IMR-90 (cell line): ENCODE results near the gene GGTA1. TPM values are rescaled to one million over a fixed set of nuclear protein-coding genes. Genes with fewer than 3 reads are reported as not detected.
A peak's percentile ranks its signal among the peaks of the same experiment; 100 is the strongest.

Experiments used
- ATAC-seq: fragments of 200-7000 bp; cut with Tn5 transposase; 2 replicates; pipeline ENCODE4 v1.9.1; 2020; ENCODE audit warnings: low read depth, mild to moderate bottlenecking, moderate library complexity
- Bru-seq: library from RNA; stranded (reverse); fragments of 400-500 nt; gene quantifications from one replicate; lab custom pipeline; 2021; lab: Mats Ljungman, UMichigan
- BruChase-seq, 2 experiments: library from RNA; stranded (reverse); fragments of 400-500 nt; gene quantifications; one replicate each; lab custom pipeline; 2021; lab: Mats Ljungman, UMichigan
- BruUV-seq: library from RNA; stranded (reverse); fragments of 400-500 nt; replicated peaks from 2 replicates; lab custom pipeline; 2021; lab: Mats Ljungman, UMichigan
- CTCF ChIA-PET: fragments of 300-600 bp; formaldehyde crosslinking; extraction: SDS; loops from one replicate; lab custom pipeline; 2021; ENCODE audit warnings: antibody characterized with exemption; lab: Yijun Ruan, JAX
- POLR2A ChIA-PET: fragments of 300-600 bp; sonication (Branson Sonifier 250); formaldehyde crosslinking; loops from one replicate; lab custom pipeline; 2022; ENCODE audit warnings: antibody characterized with exemption; ENCODE audit not compliant: unreplicated experiment; lab: Charles Lee
- DNase-seq: peaks from one replicate; pipeline ENCODE4 v3.0.0; 2013
- H2AFZ ChIP-seq: replicated peaks from 2 replicates; pipeline ENCODE3; 2013; ENCODE audit warnings: low read length, mild to moderate bottlenecking; ENCODE audit not compliant: poor library complexity
- H2AK5ac ChIP-seq: 2 replicates; pipeline ENCODE4 v1.6.1; 2013; ENCODE audit warnings: low read depth, low read length, inconsistent platforms
- H2AK9ac ChIP-seq: replicated peaks from 2 replicates; pipeline ENCODE3; 2013; ENCODE audit warnings: mild to moderate bottlenecking, low read depth, low read length, moderate library complexity; ENCODE audit not compliant: poor library complexity
- H2BK120ac ChIP-seq: 2 replicates; pipeline ENCODE4 v1.6.1; 2013; ENCODE audit warnings: low read depth, low read length, inconsistent platforms
- H2BK15ac ChIP-seq: 3 replicates; pipeline ENCODE4 v1.6.1; 2013; ENCODE audit warnings: low read depth, low read length, inconsistent platforms
- H2BK20ac ChIP-seq: 2 replicates; pipeline ENCODE4 v1.6.1; 2013; ENCODE audit warnings: low read depth, mild to moderate bottlenecking, inconsistent platforms, low read length, moderate library complexity
- H2BK5ac ChIP-seq: 2 replicates; pipeline ENCODE4 v1.6.1; 2013; ENCODE audit warnings: mild to moderate bottlenecking, low read depth, low read length, inconsistent platforms; ENCODE audit not compliant: poor library complexity, severe bottlenecking
- H3K14ac ChIP-seq: replicated peaks from 2 replicates; pipeline ENCODE4 v1.6.1; 2013; ENCODE audit warnings: low read depth, low read length, inconsistent platforms
- H3K18ac ChIP-seq: 2 replicates; pipeline ENCODE4 v1.6.1; 2013; ENCODE audit warnings: low read depth, low read length, control low read depth
- H3K23ac ChIP-seq: 2 replicates; pipeline ENCODE4 v1.6.1; 2013; ENCODE audit warnings: low read depth, low read length, inconsistent platforms
- H3K27ac ChIP-seq: 2 replicates; pipeline ENCODE4 v1.5.1; 2013; ENCODE audit warnings: mild to moderate bottlenecking, control low read depth, low read length; ENCODE audit not compliant: insufficient read depth
- H3K27me3 ChIP-seq: 2 replicates; pipeline ENCODE4 v1.6.1; 2013; ENCODE audit warnings: low read length; ENCODE audit not compliant: control insufficient read depth, insufficient read depth
- H3K36me3 ChIP-seq: 2 replicates; pipeline ENCODE4 v1.6.1; 2013; ENCODE audit warnings: low read length, mixed read lengths; ENCODE audit not compliant: control insufficient read depth, insufficient read depth
- H3K4ac ChIP-seq: 2 replicates; pipeline ENCODE4 v1.6.1; 2013; ENCODE audit warnings: low read depth, low read length, inconsistent platforms
- H3K4me1 ChIP-seq: 2 replicates; pipeline ENCODE4 v1.6.1; 2013; ENCODE audit warnings: low read length, mixed read lengths; ENCODE audit not compliant: control insufficient read depth, insufficient read depth
- H3K4me2 ChIP-seq: 2 replicates; pipeline ENCODE4 v1.6.1; 2013; ENCODE audit warnings: low read depth, mild to moderate bottlenecking, control low read depth, low read length, moderate library complexity
- H3K4me3 ChIP-seq: 2 replicates; pipeline ENCODE4 v1.5.1; 2013; ENCODE audit warnings: low read depth, mild to moderate bottlenecking, control low read depth, low read length, moderate library complexity; ENCODE audit not compliant: insufficient read depth
- H3K56ac ChIP-seq: 2 replicates; pipeline ENCODE4 v1.6.1; 2013; ENCODE audit warnings: low read length, inconsistent platforms; ENCODE audit not compliant: insufficient read depth; ENCODE audit errors: extremely low read depth
- H3K79me1 ChIP-seq, 2 experiments: 2 replicates each; pipeline ENCODE4 v1.6.1; 2013; ENCODE audit warnings: low read length in 2 of 2, inconsistent platforms in 1 of 2, low read depth in 1 of 2
- H3K9ac ChIP-seq: 2 replicates; pipeline ENCODE4 v1.6.1; 2013; ENCODE audit warnings: low read depth, low read length, control low read depth
- H3K9me1 ChIP-seq: 2 replicates; pipeline ENCODE4 v1.6.1; 2013; ENCODE audit warnings: low read length, inconsistent platforms; ENCODE audit not compliant: insufficient read depth
- H3K9me3 ChIP-seq: 2 replicates; pipeline ENCODE4 v1.6.1; 2013; ENCODE audit warnings: low read length; ENCODE audit not compliant: control insufficient read depth, insufficient read depth
- H4K20me1 ChIP-seq: 2 replicates; pipeline ENCODE4 v1.6.1; 2013; ENCODE audit warnings: low read length, inconsistent platforms; ENCODE audit not compliant: insufficient read depth
- H4K5ac ChIP-seq: 2 replicates; pipeline ENCODE4 v1.6.1; 2013; ENCODE audit warnings: mild to moderate bottlenecking, low read depth, low read length, control low read depth
- H4K8ac ChIP-seq, 2 experiments: 2 replicates each; pipeline ENCODE4 v1.6.1; 2013; ENCODE audit warnings: low read depth in 2 of 2, low read length in 2 of 2, control low read depth in 1 of 2, inconsistent platforms in 1 of 2
- H4K91ac ChIP-seq: 2 replicates; pipeline ENCODE4 v1.6.1; 2013; ENCODE audit warnings: low read depth, low read length, inconsistent platforms; ENCODE audit not compliant: insufficient read depth
- BHLHE40 ChIP-seq: fragments of 150-350 bp; IDR thresholded peaks from 2 replicates; pipeline ENCODE4 v1.6.1; 2016; ENCODE audit warnings: mild to moderate bottlenecking, low read depth, low read length
- CTCF ChIP-seq: conservative IDR thresholded peaks from 2 replicates; pipeline ENCODE4 v1.5.1; 2012; ENCODE audit warnings: mild to moderate bottlenecking, low read depth, low read length, improper control_type of control experiment
- ELK1 ChIP-seq: fragments of 150-350 bp; IDR thresholded peaks from 2 replicates; pipeline ENCODE4 v1.6.1; 2016; ENCODE audit warnings: low read depth, mild to moderate bottlenecking, low read length, moderate library complexity, borderline replicate concordance
- MAZ ChIP-seq: IDR thresholded peaks from 2 replicates; pipeline ENCODE4 v1.6.1; 2012; ENCODE audit warnings: low read depth, mild to moderate bottlenecking, low read length, improper control_type of control experiment, moderate library complexity, borderline replicate concordance
- SMC3 ChIP-seq: fragments of 150-350 bp; IDR thresholded peaks from 2 replicates; pipeline ENCODE4 v1.6.1; 2016; ENCODE audit warnings: low read depth, mild to moderate bottlenecking, antibody characterized with exemption, low read length, moderate library complexity
- WGBS, 2 experiments: methylation state at CpG; one replicate each; pipeline versions ENCODE4 v1.1.5 to v1.1.7; 2013; ENCODE audit warnings: missing lambda C conversion rate in 2 of 2; ENCODE audit not compliant: insufficient read length in 1 of 2; ENCODE audit errors: extremely low coverage in 2 of 2; 5-methylcytosine and 5-hydroxymethylcytosine counted together
- dilution Hi-C: fragments of 300-500 bp; cut with HindIII; formaldehyde crosslinking; loops from one replicate; pipeline ENCODE4 v1.14.3; 2018; ENCODE audit warnings: low sequenced_read_pairs; ENCODE audit not compliant: unreplicated experiment
- in situ Hi-C: fragments of 300-500 bp; cut with MboI; formaldehyde crosslinking; loops from 3 replicates; pipeline ENCODE4 v1.14.3; 2019; ENCODE audit warnings: low sequenced_read_pairs, inconsistent platforms, mixed read lengths
- intact Hi-C: fragments of 100-400 bp; cut with micrococcal nuclease; formaldehyde crosslinking; loops from 2 replicates; pipeline ENCODE4 v1.10.0; 2022
- long read RNA-seq: library from polyadenylated mRNA; unstranded; transcript quantifications from one replicate; pipeline ENCODE4 v2.0.0, GENCODE V29; 2021; ENCODE audit not compliant: unreplicated experiment
- polyA plus RNA-seq, 3 experiments: library from polyadenylated mRNA; depleted of rRNA; stranded (reverse); fragments of >200 nt; gene quantifications; 2 replicates each; pipeline ENCODE4 v1.2.3, GENCODE V29; 2012; ENCODE audit warnings: low replicate concordance in 1 of 3
- total RNA-seq: library from RNA; depleted of rRNA; stranded (reverse); fragments of >200 nt; gene quantifications from 2 replicates; pipeline ENCODE4 v1.2.3, GENCODE V29; 2012; rRNA removed

GGTA1 gene
- not detected in 2 replicates for total RNA-seq
- not detected in 2 replicates for polyA plus RNA-seq (2012; rRNA removed)
- not detected in 2 replicates for polyA plus RNA-seq (2012; cell fraction: cytosol; rRNA removed)
- polyA plus RNA-seq (2012; cell fraction: nucleus; rRNA removed; ENCODE audit: low replicate concordance): not detected in 2 replicates
- Bru-seq, nascent RNA: percentile 6 among the genes with signal in this experiment
- percentile 11 among the genes with signal in this experiment for BruChase-seq, experiment 1, labeled RNA remaining after a 6-hour chase
- percentile 7 among the genes with signal in this experiment for BruChase-seq, experiment 2, labeled RNA remaining after a 2-hour chase
- long read RNA-seq: 0 reads

GRCh38 chr9:121499427-121500164 lies at the start of gene GGTA1:
Gene GGTA1 (minus strand): TSS chr9:121499844. CDS start chr9:121467922, 31,922 bp downstream.
- Histone ChIP-seq H3K9me1 (no peaks in the 10 kb centered on the region), H3K18ac (no peak within 1 kb of the TSS), H3K23ac (peak within 1 kb of the TSS; percentile 65; the same call in 1 of the 2 replicates), H3K9ac (no peak within 1 kb of the TSS; the same call in 1 of the 2 replicates), H3K9me3 (peaks cover 2% of the 10 kb centered on the region; the same call in 1 of the 2 replicates), H4K91ac (no peak within 1 kb of the TSS), H4K20me1 (0 out of 2 replicates have a peak, but pooled peaks cover 4% of the 10 kb centered on the region), H3K4ac (no peak within 1 kb of the TSS), H3K79me1 (no peaks in the 10 kb centered on the region), H3K4me2 (peak within 1 kb of the TSS; percentile 73), H3K36me3 (no peaks in the 10 kb centered on the region), H3K4me1 (peaks cover 5% of the 10 kb centered on the region; the same call in 1 of the 2 replicates), H4K5ac (no peak within 1 kb of the TSS), H2BK20ac (no peak within 1 kb of the TSS), H3K27ac (no peak within 1 kb of the TSS), H2BK5ac (no peak within 1 kb of the TSS), H3K27me3 (peaks cover 40% of the 10 kb centered on the region), H2AFZ (peak within 1 kb of the TSS; percentile 93), H2AK9ac (peak within 1 kb of the TSS; percentile 73), H2BK120ac (no peak within 1 kb of the TSS), H4K8ac (no peak within 1 kb of the TSS), H3K56ac (no peak within 1 kb of the TSS), H3K4me3 (peak within 1 kb of the TSS; percentile 33), H2BK15ac (no peak within 1 kb of the TSS), H2AK5ac (no peak within 1 kb of the TSS), H3K14ac (no peak within 1 kb of the TSS)
- BruUV-seq: no TSS peak
- 1% methylated on average over 29 of the region's 72 CpGs; no CpG with 5 or more reads in 1 of the 2 experiments for WGBS, 2 experiments
- peak; percentile 50 for DNase-seq
- in situ Hi-C loops (no loop called here), intact Hi-C loops (no loop called here), dilution Hi-C loops (no loop called here)
- CTCF ChIA-PET: interaction anchor here (0.7 to 0.8 kb wide), 2 partner anchors 11 to 443 kb away, joined by 3 read pairs; no protein-coding TSS in a partner anchor
- peak; percentile 89 for ATAC-seq
- POLR2A ChIA-PET: interaction anchor here (0.5 to 0.6 kb wide), 2 partner anchors 17 to 101 kb away, joined by 3 to 4 read pairs; no protein-coding TSS in a partner anchor
- TF ChIP-seq BHLHE40 (no peak), SMC3 (no peak), ELK1 (no peak), CTCF (no peak), MAZ (no peak)
